GM18526 (cell line): ENCODE data around the gene ZNF567.

Source experiments
- POLR2A ChIP-seq: IDR thresholded peaks from 3 replicates; pipeline ENCODE4 v1.6.1; 2011; ENCODE audit not compliant: insufficient read length; ENCODE audit errors: extremely low read depth

The ZNF567 gene

GRCh38 chr19:36687214-36688056, at the start of gene ZNF567:
TSS of gene ZNF567 (plus strand) at chr19:36687612. CDS start at chr19:36694868, 7,256 bp downstream.
- peak; percentile 92 for TF ChIP-seq POLR2A

- no peak for TF ChIP-seq POLR2A
These were observed 48.4 kb upstream of the ZNF567 start for GRCh38 chr19:36638862-36639510.

DNA sequence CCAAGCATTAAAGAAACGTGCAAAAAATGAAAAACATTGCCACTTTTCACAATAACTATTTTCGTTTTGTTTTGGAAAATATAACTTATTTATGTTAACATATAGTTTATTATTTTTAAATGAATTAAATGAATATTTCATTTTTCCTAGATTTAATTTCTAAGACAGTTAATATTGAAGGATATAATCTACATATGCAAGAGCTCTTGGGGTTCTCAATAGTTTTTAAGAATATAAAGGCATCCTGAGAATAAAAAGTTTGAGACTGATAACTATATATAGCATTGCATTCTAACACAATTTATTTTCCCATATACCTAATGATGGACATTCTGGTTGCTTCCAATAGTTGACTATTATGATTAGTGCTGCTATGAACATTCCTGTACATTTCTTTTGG, 40.7 kb upstream of the ZNF567 start:
- TF ChIP-seq POLR2A, result no peak

DNA sequence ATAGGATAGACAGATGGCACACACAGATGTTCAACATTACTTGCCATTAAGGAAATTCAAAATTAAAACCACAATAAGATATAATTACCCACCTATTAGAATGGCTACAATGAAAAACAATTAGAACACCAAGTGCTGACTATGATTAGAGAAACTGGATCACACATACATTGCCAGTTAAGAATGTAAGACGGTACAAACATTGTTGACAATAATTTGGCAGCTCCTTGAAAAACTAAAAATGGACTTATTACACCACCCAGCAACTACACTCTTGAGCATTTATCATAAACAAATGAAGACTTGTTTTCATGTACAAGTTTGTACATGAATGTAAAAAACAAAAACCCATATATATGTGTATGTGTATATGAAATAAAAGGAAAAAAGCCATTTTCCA, 34.5 kb upstream of the ZNF567 start:
- no peak for TF ChIP-seq POLR2A

DNA sequence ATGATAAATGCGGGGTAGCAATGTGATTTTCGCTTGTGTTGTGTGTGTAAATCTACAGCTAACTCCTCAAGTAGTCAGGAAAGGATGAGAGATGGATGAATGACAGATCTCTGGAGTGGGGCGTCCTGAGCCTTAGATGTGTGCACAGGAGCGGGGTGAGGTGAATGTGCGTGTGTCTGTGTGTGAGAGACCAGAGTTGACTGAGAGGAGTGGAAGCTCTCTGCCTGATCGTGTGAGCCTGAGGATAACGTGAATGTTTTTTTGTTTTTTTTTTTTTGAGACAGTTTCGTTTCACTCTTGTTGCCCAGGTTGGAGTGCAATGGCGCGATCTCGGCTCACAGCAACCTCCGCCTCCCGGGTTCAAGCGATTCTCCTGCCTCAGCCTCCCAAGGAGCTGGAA, 21.6 kb upstream of the ZNF567 start:
- TF ChIP-seq POLR2A, result no peak

GRCh38 chr19:36668646-36669045, 18.8 kb upstream of the ZNF567 start:
- no peak for TF ChIP-seq POLR2A

DNA sequence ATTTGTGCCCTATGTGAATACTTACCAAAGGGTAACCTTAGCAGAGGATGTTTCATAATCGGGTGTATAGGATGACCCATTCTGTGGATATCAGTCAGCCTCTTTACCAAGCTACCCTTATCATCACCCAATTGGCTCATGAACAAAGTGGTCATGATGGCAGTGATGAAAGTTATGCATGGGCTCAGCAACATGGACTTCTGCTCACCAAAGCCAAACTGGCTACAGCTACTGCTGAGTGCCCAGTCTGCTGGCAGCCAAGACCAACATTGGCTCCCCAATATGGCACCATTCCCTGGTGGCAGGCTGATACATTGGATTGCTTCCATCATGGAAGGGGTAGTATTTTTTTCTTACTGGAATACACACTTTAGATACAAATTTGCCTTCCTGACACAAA, 15.0 kb upstream of the ZNF567 start:
- TF ChIP-seq POLR2A, result no peak

DNA sequence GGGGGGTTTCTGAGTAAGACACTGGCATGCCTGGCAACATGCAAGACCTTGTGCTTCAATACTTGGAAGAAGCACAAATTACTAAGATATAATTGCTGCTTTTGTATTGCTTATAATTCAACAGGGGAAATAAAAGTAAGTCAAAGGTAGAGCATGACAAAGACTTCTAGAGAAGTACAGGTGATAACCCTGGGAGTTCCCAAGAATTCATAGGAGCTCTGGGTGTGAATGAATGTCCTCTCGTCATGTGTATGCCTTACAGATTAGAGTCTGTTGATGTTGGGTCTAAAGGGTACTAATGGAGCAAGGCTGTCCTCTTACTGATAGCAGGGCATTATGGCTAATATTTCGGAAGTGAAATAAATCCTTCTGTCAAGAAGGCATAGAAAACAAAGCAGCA, 13.2 kb upstream of the ZNF567 start:
- TF ChIP-seq POLR2A, result no peak

DNA sequence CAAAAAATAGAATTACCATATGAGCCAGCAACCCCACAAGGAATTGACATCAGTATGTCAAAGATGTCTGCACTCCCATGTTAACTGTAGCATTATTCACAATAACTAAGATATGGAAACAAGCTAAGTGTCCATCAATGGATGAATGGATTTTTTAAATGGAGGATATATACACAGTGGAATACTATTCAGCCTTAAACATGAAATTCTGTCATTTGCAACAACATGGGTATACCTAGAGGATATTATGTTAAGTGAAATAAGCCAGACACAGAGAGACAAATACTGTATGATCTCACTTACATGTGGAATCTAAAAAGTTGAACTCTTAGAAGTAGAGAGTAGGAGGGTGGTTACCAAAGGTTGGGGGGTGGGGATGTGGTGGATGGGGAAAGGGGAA, 8.0 kb upstream of the ZNF567 start:
- no peak for TF ChIP-seq POLR2A

DNA sequence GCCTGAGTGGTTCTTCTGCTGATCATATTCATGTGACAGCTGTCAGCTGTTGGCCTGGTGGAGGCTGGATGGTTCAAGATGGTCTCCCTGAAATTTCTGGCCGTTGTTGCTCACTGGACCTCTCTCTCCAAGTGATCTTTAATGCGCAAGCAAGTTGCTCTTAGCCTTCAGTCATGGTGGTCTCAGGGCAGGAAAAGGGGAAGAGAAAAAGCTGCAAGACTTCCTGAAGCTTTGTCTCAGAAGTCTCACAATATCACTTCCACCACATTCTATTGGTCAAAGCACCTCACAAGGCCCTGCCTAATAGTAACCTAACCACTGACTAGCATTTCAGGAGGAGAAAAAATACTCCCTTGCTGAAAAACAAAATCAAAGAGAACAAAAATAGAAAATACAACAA, 1.6 kb upstream of the ZNF567 start:
- TF ChIP-seq POLR2A, result no peak

DNA sequence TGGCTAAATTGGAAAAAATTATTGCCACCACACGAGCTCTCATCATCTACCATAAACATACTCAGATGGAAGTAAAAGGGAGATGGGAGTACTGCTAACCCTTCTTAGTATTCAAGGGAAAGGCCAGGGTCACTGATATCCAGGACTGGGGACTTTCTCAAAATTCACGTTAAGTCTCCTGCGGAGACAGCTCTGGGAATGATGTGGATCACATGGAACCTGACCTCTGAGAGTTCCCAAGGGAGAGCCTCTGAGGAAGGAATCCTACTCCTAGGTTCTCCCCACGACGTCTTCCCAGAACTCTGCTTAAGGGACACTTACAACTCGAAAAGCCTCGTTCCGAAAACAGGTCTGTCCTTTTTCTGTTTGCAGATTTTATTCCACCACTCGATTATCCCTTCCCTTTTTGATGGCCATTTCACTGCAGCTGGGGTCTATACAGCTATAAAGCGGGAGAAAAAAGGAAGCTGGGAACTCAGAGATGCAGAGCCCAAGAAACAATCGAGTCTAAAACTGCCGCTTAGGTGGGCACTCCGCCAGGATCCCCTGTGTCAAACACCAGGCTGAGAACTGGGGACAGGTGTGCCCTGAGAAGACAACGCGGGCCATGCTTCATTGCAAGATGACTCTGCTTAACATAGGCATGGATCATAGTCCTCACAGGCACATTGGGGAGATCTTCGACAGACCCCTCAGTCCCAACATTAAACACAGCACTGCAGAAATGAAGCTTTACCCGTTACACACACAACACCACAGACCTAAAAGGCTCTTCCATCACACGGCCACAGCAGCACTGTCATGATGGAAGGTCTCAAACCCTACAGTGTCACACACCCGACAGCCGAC, 823 bp upstream of the ZNF567 start:
- TF ChIP-seq POLR2A, result no peak

- no peak for TF ChIP-seq POLR2A
These were observed 646 bp downstream of the ZNF567 start for GRCh38 chr19:36688058-36688457.

DNA sequence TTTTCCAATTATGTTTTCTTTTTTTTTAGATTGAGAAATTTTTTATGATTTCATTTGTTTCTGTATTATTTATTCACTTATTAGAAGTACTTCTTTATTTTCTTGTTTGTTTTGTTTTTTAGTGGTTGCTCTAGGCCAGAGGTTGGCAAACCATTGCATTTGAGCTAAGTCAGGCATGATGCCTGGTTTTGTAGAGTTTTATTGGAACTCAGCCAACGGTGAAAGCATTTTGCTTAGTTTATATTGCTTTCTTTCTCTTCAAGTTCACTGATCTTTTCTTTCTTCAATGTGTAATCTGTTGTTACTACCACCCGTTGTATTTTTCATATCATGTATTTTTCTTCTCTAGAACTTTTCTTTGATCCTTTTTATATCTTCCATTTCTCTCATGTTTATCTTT, 19.7 kb downstream of the ZNF567 start:
- no peak for TF ChIP-seq POLR2A

DNA sequence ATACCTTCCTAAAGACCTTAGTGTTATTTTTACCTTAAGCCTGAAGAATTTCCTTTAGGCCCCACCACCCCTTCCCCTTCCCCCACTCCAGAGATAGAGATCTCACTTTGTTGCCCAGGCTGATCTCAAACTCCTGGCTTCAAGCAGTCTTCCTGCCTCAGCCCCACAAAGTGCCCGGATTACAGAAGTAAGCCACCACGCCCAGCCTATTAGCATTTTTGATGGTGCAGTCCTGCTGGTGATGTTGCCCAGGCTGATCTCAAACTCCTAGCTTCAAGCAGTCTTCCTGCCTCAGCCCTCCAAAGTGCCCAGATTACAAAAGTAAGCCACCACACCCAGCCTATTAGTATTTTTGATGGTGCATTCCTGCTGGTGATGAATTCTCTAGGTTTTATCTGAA, 22.0 kb downstream of the ZNF567 start:
- no peak for TF ChIP-seq POLR2A

GRCh38 chr19:36719687-36720556, 32.5 kb downstream of the ZNF567 start:
- no peak for TF ChIP-seq POLR2A
